PFSK-1 (cell line): ENCODE measurements around the gene TRIM7.

ENCODE experiments used
- FOXP2 ChIP-seq: optimal IDR thresholded peaks from 2 replicates; pipeline ENCODE3; 2011; ENCODE audit warnings: borderline replicate concordance, control low read depth, inconsistent platforms; ENCODE audit not compliant: insufficient read depth; ENCODE audit errors: extremely low read length, extremely low read depth
- POLR2AphosphoS5 ChIP-seq: IDR thresholded peaks from 2 replicates; pipeline ENCODE4 v1.6.1; 2012; ENCODE audit warnings: low read depth, mild to moderate bottlenecking, control low read depth, low read length, moderate library complexity
- REST ChIP-seq, 2 experiments: IDR thresholded peaks; 2 replicates each; pipeline versions ENCODE4 v1.6.1 to v1.8.0; 2011 to 2012; ENCODE audit warnings: low read depth in 2 of 2, low read length in 2 of 2, control low read depth in 1 of 2, inconsistent platforms in 1 of 2, mild to moderate bottlenecking in 1 of 2, moderate library complexity in 1 of 2; ENCODE audit not compliant: insufficient read depth in 1 of 2
- SIN3A ChIP-seq: IDR thresholded peaks from 2 replicates; pipeline ENCODE4 v1.6.1; 2012; ENCODE audit warnings: mild to moderate bottlenecking, low read length, moderate library complexity, borderline replicate concordance; ENCODE audit not compliant: insufficient read depth
- TAF1 ChIP-seq: IDR thresholded peaks from 2 replicates; pipeline ENCODE4 v1.6.1; 2012; ENCODE audit warnings: low read length, control low read depth, borderline replicate concordance; ENCODE audit not compliant: insufficient read depth

DNA sequence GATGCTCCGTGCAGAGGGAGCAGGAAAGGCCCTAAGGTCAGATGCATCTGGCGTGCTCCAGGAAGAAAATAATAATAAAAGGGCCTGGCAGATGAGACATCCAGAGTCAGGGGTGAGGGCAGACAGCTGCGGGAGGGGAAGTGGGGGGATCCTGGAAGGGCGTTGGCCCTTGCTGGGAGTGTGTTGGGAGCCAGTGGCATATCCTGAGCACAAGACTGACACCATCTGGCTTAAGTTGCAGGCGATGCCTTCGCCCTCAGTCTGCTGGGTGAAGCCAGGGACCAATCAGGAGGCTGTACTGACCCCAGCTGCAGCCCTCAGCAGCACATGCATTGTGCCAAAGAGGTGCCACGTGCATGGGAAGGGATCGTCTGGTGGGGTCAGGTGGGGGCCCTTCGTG is 53.9 kb downstream of the TRIM7 start:
- TF ChIP-seq POLR2AphosphoS5 (no peak), TAF1 (no peak), REST (IDR thresholded peaks at IDR 0.05; ENCODE audit: insufficient read depth in 1 of 2, low read depth in 2 of 2, low read length in 2 of 2) (no peak), SIN3A (no peak), FOXP2 (no peak)
